ENCODE measurements around the gene FBXL16. TPM values are rescaled to one million over a fixed set of nuclear protein-coding genes. Genes with fewer than 3 reads are reported as not detected.

The FBXL16 gene
- total and polyA plus RNA-seq, 2 of the 13 experiments (the other 11 are each of a cell fraction or from before 2014, with no cell fraction given), result 0.22 to 2.0 TPM

- no peak for TF ChIP-seq AHDC1 (CRISPR knock-in tag; IDR thresholded peaks at IDR 0.05; ENCODE audit: borderline replicate concordance)
- TF ChIP-seq ZNF414 (CRISPR knock-in tag; IDR thresholded peaks at IDR 0.05), result 0 out of 2 replicates have a peak, but pooled peaks have one; percentile 8
- no peak for TF ChIP-seq YEATS2 (CRISPR knock-in tag; IDR thresholded peaks at IDR 0.05; ENCODE audit: borderline replicate concordance)
- TF ChIP-seq ZNF350 (CRISPR knock-in tag; IDR thresholded peaks at IDR 0.05; ENCODE audit: borderline replicate concordance, low read depth), result no peak
- TF ChIP-seq ZNF552 (CRISPR knock-in tag; IDR thresholded peaks at IDR 0.05; ENCODE audit: borderline replicate concordance), result no peak
- peak; percentile 69 for TF ChIP-seq ZFX (CRISPR knock-in tag; IDR thresholded peaks at IDR 0.05; ENCODE audit: low read depth)
- TF ChIP-seq ZSCAN20 (CRISPR knock-in tag; IDR thresholded peaks at IDR 0.05; ENCODE audit: borderline replicate concordance), result no peak
- peak; percentile 63; the same call in 1 of the 2 replicates for TF ChIP-seq ZNF749 (CRISPR knock-in tag; IDR thresholded peaks at IDR 0.05; ENCODE audit: borderline replicate concordance)
- peak; percentile 14 for TF ChIP-seq ASH2L (IDR thresholded peaks at IDR 0.05; ENCODE audit: insufficient read length, low read depth, low read length)
- peak; percentile 14 for TF ChIP-seq RBM39 (IDR thresholded peaks at IDR 0.05; ENCODE audit: low read depth, low read length, poor library complexity, severe bottlenecking)
- no peak for TF ChIP-seq RBM22 (optimal IDR thresholded peaks at IDR 0.05; ENCODE audit: low read length)
- no peak for TF ChIP-seq SATB2 (CRISPR knock-in tag; IDR thresholded peaks at IDR 0.05)
- no peak for TF ChIP-seq KDM1A (CRISPR knock-in tag; IDR thresholded peaks at IDR 0.05)
- TF ChIP-seq MEIS2 (CRISPR knock-in tag; IDR thresholded peaks at IDR 0.05), result peak; percentile 49; the same call in 1 of the 2 replicates
- TF ChIP-seq REL (CRISPR knock-in tag; conservative IDR thresholded peaks at IDR 0.05), result no peak
- TF ChIP-seq ZNF317 (CRISPR knock-in tag; IDR thresholded peaks at IDR 0.05), result no peak
- TF ChIP-seq MYNN (CRISPR knock-in tag; IDR thresholded peaks at IDR 0.05; ENCODE audit: low read depth), result no peak
- TF ChIP-seq ZNF572 (CRISPR knock-in tag; IDR thresholded peaks at IDR 0.05), result no peak
- TF ChIP-seq SP2 (CRISPR knock-in tag; IDR thresholded peaks at IDR 0.05), result peak; percentile 82
- TF ChIP-seq TGIF2 (CRISPR knock-in tag; IDR thresholded peaks at IDR 0.05), result peak; percentile 47; the same call in 1 of the 2 replicates
- TF ChIP-seq U2AF2 (IDR thresholded peaks at IDR 0.05; ENCODE audit: low read depth, low read length), result no peak
These were observed 25.6 kb downstream of the FBXL16 start, which contains the start of gene STUB1 (continued) for GRCh38 chr16:679814-680624.
